ENCODE results near the gene GTF2F2. TPM values are rescaled to one million over a fixed set of nuclear protein-coding genes. Genes with fewer than 3 reads are reported as not detected.

The GTF2F2 gene
- total RNA-seq (2022; extraction: Qiagen RNA extraction; ENCODE audit: low read depth): 20.2 to 24.6 TPM (median 20.8 TPM) in 5 replicates

GRCh38 chr13:45119991-45120864 is at the start of gene GTF2F2:
Gene GTF2F2, plus strand, starts transcription at chr13:45120510. Its CDS starts 146 bp downstream, at chr13:45120656.

DNA sequence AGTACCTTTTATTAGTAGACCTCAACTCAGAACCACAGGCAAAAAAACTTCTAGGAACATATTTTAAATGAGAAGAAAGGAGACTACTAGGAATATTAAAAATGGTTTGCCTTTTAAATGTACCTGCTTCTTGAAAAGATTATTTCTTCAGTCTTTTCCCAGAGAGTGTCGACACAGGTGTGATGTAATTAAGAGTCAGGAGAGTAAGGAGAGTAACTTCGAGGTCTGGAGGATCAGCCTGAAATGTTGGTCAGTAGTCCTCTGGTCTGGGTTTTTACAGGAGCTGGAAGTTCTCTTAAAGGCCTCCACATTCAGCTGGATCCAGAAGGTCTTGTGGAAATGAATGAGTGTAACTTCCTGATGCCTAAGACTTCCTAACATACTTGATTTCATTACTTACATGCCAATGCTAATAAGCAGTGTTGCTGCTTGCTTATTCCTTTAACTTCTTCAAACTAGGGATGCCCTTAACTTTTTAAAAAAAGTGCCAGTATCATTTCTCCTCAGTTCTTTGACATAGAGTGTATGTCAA is 80.5 kb downstream of the GTF2F2 start, which contains the start of gene KCTD4:
Gene KCTD4, minus strand, starts transcription at position 345 of the 532 bp plus-strand sequence. CDS start 6,478 bp downstream, outside the sequence.

Other genes starting within 250 kb of the GTF2F2 start
- 6.3 to 7.7 TPM (median 6.5 TPM) in 5 replicates for gene NUFIP1, start 131.0 kb upstream of the GTF2F2 start, total RNA-seq (2022; extraction: Qiagen RNA extraction; ENCODE audit: low read depth)
- 8.2 to 14.7 TPM (median 10.1 TPM) in 5 replicates for gene GPALPP1, start 131.0 kb upstream of the GTF2F2 start, total RNA-seq (2022; extraction: Qiagen RNA extraction; ENCODE audit: low read depth)
- not detected in 5 replicates for gene KCTD4, start 80.5 kb downstream of the GTF2F2 start, total RNA-seq (2022; extraction: Qiagen RNA extraction; ENCODE audit: low read depth)
- gene TPT1, start 220.7 kb downstream of the GTF2F2 start, total RNA-seq (2022; extraction: Qiagen RNA extraction; ENCODE audit: low read depth): 1,917 to 2,363 TPM (median 2,280 TPM) in 5 replicates